Mesendoderm (in vitro differentiated cells): Measurements from ENCODE around the gene ERF.
"Not testable (repeated sequence)": the region's sequence is repeated elsewhere in the genome, so short reads cannot be mapped to it uniquely, and the experiment has no call there.

Experiments
- DNase-seq: peaks from one replicate; pipeline ENCODE4 v3.0.0; 2013
- H2AK5ac ChIP-seq: 2 replicates; pipeline ENCODE4 v1.6.1; 2013; ENCODE audit warnings: low read length, inconsistent platforms
- H2BK120ac ChIP-seq: 2 replicates; pipeline ENCODE4 v1.6.1; 2013; ENCODE audit warnings: low read depth, mild to moderate bottlenecking, low read length, moderate library complexity, mixed read lengths
- H2BK15ac ChIP-seq: replicated peaks from 2 replicates; pipeline ENCODE4 v1.6.1; 2013; ENCODE audit warnings: low read depth, mild to moderate bottlenecking, moderate library complexity
- H2BK5ac ChIP-seq: 2 replicates; pipeline ENCODE4 v1.6.1; 2013; ENCODE audit warnings: low read length, inconsistent platforms
- H3K18ac ChIP-seq: 2 replicates; pipeline ENCODE4 v1.6.1; 2013; ENCODE audit warnings: mild to moderate bottlenecking, low read length, mixed read lengths
- H3K23ac ChIP-seq: one replicate; pipeline ENCODE4 v1.6.1; 2013; ENCODE audit warnings: low read length
- H3K27ac ChIP-seq: 2 replicates; pipeline ENCODE4 v1.5.1; 2013; ENCODE audit warnings: low read depth, mild to moderate bottlenecking, inconsistent platforms, low read length, moderate library complexity
- H3K27me3 ChIP-seq: 2 replicates; pipeline ENCODE4 v1.6.1; 2013; ENCODE audit warnings: low read length, control low read depth, mild to moderate bottlenecking, inconsistent platforms; ENCODE audit not compliant: insufficient read depth, poor library complexity
- H3K36me3 ChIP-seq: 2 replicates; pipeline ENCODE4 v1.6.1; 2013; ENCODE audit warnings: low read length, inconsistent platforms; ENCODE audit not compliant: control insufficient read depth, insufficient read depth
- H3K4ac ChIP-seq: one replicate; pipeline ENCODE4 v1.6.1; 2013; ENCODE audit warnings: low read depth, mild to moderate bottlenecking, low read length, moderate library complexity
- H3K4me1 ChIP-seq: 2 replicates; pipeline ENCODE4 v1.6.1; 2013; ENCODE audit warnings: low read depth, low read length, inconsistent platforms; ENCODE audit not compliant: control insufficient read depth
- H3K4me2 ChIP-seq: 2 replicates; pipeline ENCODE4 v1.6.1; 2013; ENCODE audit warnings: low read length
- H3K4me3 ChIP-seq: 2 replicates; pipeline ENCODE4 v1.5.1; 2013; ENCODE audit warnings: mild to moderate bottlenecking, low read length
- H3K56ac ChIP-seq: one replicate; pipeline ENCODE4 v1.6.1; 2013; ENCODE audit warnings: low read length
- H3K79me1 ChIP-seq: 2 replicates; pipeline ENCODE4 v1.6.1; 2013; ENCODE audit warnings: low read length, inconsistent platforms
- H3K79me2 ChIP-seq: 2 replicates; pipeline ENCODE4 v1.6.1; 2013; ENCODE audit warnings: mild to moderate bottlenecking, low read length; ENCODE audit not compliant: control insufficient read depth, insufficient read depth
- H3K9ac ChIP-seq: 2 replicates; pipeline ENCODE4 v1.6.1; 2013; ENCODE audit warnings: low read length, inconsistent platforms
- H4K5ac ChIP-seq: one replicate; pipeline ENCODE4 v1.6.1; 2013; ENCODE audit warnings: low read length
- H4K8ac ChIP-seq: one replicate; pipeline ENCODE4 v1.6.1; 2013; ENCODE audit warnings: low read depth, mild to moderate bottlenecking, control low read depth, low read length, moderate library complexity
- WGBS: extraction: QIAGEN DNeasy Blood & Tissue Kit; methylation state at CpG from one replicate; pipeline ENCODE4 v1.1.7; 2013; ENCODE audit warnings: low lambda C conversion rate, missing lambda C conversion rate; ENCODE audit not compliant: insufficient coverage; ENCODE audit errors: extremely low coverage; 5-methylcytosine and 5-hydroxymethylcytosine counted together

The ERF gene

DNA sequence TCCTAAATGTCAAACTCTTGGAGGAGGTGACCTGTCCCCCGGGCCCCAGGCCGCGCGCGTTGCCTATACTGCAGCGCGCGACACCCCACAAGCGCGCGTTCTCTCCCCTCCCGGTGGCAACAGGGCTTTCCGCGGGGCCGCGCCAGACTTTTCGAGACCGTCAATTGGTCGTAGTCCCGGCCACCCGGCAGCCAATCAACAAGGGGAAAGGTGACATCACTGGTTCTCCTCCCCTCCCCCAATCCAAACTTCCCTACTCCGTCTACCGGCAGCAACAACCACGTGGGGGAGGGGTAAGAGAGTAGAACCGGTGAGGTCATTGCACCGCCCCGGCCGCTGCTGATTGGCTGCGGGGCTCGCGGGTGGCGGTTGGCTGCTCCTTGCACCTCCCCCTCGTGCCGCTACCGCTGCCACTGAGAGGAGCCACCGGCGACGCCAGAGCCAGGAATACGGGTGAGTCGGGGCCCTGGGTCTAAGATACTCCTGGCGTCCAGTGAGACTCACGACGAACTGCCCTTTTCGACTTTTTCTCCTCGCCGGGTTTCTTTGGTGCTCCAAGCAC, 13.3 kb upstream of the ERF start:
- no CpG with 5 or more reads among the region's 46 CpGs for WGBS
- H3K27me3 ChIP-seq, result no peaks in the 10 kb centered on the region

DNA sequence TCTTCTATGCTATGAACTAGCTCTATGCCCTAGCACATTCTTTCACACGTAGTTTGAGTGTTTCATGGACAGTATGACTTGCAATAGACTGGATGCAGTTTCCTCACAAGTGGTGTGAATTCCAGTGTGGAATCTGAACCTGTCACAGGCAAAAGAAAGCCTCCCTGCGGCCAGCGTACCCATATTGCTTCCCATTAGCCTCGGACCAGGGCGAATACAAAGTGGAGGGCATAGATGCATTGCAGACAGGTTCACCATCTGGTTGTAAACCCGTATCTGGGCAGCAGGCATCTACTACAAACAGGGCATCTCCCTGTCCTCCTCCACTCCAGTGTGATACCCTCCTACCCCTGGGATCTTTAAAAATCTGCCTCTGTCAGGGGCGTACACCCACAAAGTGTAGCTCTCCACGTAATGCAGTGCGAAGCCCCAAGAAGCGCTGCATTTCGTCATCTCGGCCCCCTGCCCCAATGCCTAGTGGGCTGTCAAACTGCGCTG, 12.8 kb upstream of the ERF start:
- no peaks in the 10 kb centered on the region for H3K36me3 ChIP-seq
- no peak overlapping the region for H3K27ac ChIP-seq
- H4K5ac ChIP-seq, result no peak overlapping the region
- no peaks in the 10 kb centered on the region for H3K27me3 ChIP-seq
- H3K23ac ChIP-seq, result no peak overlapping the region
- H4K8ac ChIP-seq, result no peak overlapping the region
- peaks cover 7% of the 10 kb centered on the region for H3K79me1 ChIP-seq
- no peak for DNase-seq
- H3K56ac ChIP-seq, result peak overlapping the region; percentile 82
- peak overlapping the region; percentile 53 for H3K4me2 ChIP-seq
- H3K4me1 ChIP-seq, result peaks cover 2% of the 10 kb centered on the region
- H2BK5ac ChIP-seq, result no peak overlapping the region
- no peak overlapping the region for H2BK15ac ChIP-seq
- H2AK5ac ChIP-seq, result no peak overlapping the region
- peak overlapping the region; percentile 71 for H3K9ac ChIP-seq
- no peak overlapping the region for H3K4ac ChIP-seq
- H3K79me2 ChIP-seq, result no peaks in the 10 kb centered on the region
- H3K18ac ChIP-seq, result no peak overlapping the region
- H3K4me3 ChIP-seq, result peak overlapping the region; percentile 17
- H2BK120ac ChIP-seq, result no peak overlapping the region
- WGBS, result no CpG with 5 or more reads among the region's 13 CpGs

More for the DNA sequence above, 13.3 kb upstream of the ERF start:
- H3K56ac ChIP-seq, result peak overlapping the region; percentile 94
- H2BK15ac ChIP-seq, result no peak overlapping the region
- H2AK5ac ChIP-seq, result no peak overlapping the region
- peak overlapping the region; percentile 71 for H3K4me3 ChIP-seq
- peak overlapping the region; percentile 53 for H3K4me2 ChIP-seq
- no peak overlapping the region for H3K23ac ChIP-seq
- peak; percentile 100 for DNase-seq
- no peak overlapping the region for H4K8ac ChIP-seq
- no peak overlapping the region for H2BK120ac ChIP-seq
- peak overlapping the region; percentile 77 for H3K9ac ChIP-seq
- peak overlapping the region; percentile 75 for H3K18ac ChIP-seq
- no peaks in the 10 kb centered on the region for H3K36me3 ChIP-seq
- peak overlapping the region; percentile 96 for H3K4ac ChIP-seq
- H4K5ac ChIP-seq, result no peak overlapping the region
- peaks cover 2% of the 10 kb centered on the region for H3K4me1 ChIP-seq
- peak overlapping the region; percentile 65 for H2BK5ac ChIP-seq
- H3K27ac ChIP-seq, result peak overlapping the region; percentile 41
- no peaks in the 10 kb centered on the region for H3K79me2 ChIP-seq
- peaks cover 7% of the 10 kb centered on the region for H3K79me1 ChIP-seq

GRCh38 chr19:42266928-42267603, 12.1 kb upstream of the ERF start:
- not testable (repeated sequence) for DNase-seq, H3K23ac ChIP-seq, H4K5ac ChIP-seq, H2BK5ac ChIP-seq, H3K4ac ChIP-seq, H3K79me1 ChIP-seq, H2BK15ac ChIP-seq, H3K9ac ChIP-seq, H3K4me2 ChIP-seq, H3K56ac ChIP-seq, H2AK5ac ChIP-seq, H3K18ac ChIP-seq, H2BK120ac ChIP-seq, H3K4me3 ChIP-seq, H3K79me2 ChIP-seq, H4K8ac ChIP-seq, H3K27ac ChIP-seq, H3K4me1 ChIP-seq, H3K36me3 ChIP-seq, H3K27me3 ChIP-seq
- no CpG with 5 or more reads among the region's 25 CpGs for WGBS

- not testable (repeated sequence) for H3K4me1 ChIP-seq, H3K36me3 ChIP-seq, H3K27me3 ChIP-seq, DNase-seq, H3K18ac ChIP-seq, H3K4me2 ChIP-seq, H2BK15ac ChIP-seq, H4K8ac ChIP-seq, H3K27ac ChIP-seq, H3K56ac ChIP-seq, H3K79me2 ChIP-seq, H3K9ac ChIP-seq, H2AK5ac ChIP-seq, H2BK5ac ChIP-seq, H2BK120ac ChIP-seq, H4K5ac ChIP-seq, H3K79me1 ChIP-seq, H3K23ac ChIP-seq, H3K4ac ChIP-seq, H3K4me3 ChIP-seq
- no CpG with 5 or more reads among the region's 4 CpGs for WGBS
Measured at GRCh38 chr19:42266105-42266504, 11.2 kb upstream of the ERF start.

GRCh38 chr19:42261763-42262162, 6.8 kb upstream of the ERF start:
- no peaks in the 10 kb centered on the region for H3K79me2 ChIP-seq
- no peak overlapping the region for H3K4ac ChIP-seq
- H3K23ac ChIP-seq, result no peak overlapping the region
- H3K4me1 ChIP-seq, result no peaks in the 10 kb centered on the region
- no peak overlapping the region for H3K27ac ChIP-seq
- no peak overlapping the region for H2AK5ac ChIP-seq
- no peaks in the 10 kb centered on the region for H3K79me1 ChIP-seq
- DNase-seq, result no peak
- H3K36me3 ChIP-seq, result no peaks in the 10 kb centered on the region
- H3K27me3 ChIP-seq, result no peaks in the 10 kb centered on the region
- H4K8ac ChIP-seq, result no peak overlapping the region
- no CpG with 5 or more reads among the region's 3 CpGs for WGBS
- no peak overlapping the region for H3K4me3 ChIP-seq
- H2BK5ac ChIP-seq, result no peak overlapping the region
- no peak overlapping the region for H2BK15ac ChIP-seq
- no peak overlapping the region for H3K56ac ChIP-seq
- no peak overlapping the region for H4K5ac ChIP-seq
- no peak overlapping the region for H3K18ac ChIP-seq
- H3K4me2 ChIP-seq, result no peak overlapping the region
- H3K9ac ChIP-seq, result no peak overlapping the region
- no peak overlapping the region for H2BK120ac ChIP-seq
